HL-60 (cell line): ENCODE measurements around the gene PLSCR3.

Experiments
- CTCF ChIP-seq: IDR thresholded peaks from one replicate; pipeline ENCODE4 v1.5.1; 2011; ENCODE audit warnings: low read length, control low read depth, inconsistent platforms; ENCODE audit not compliant: insufficient read depth
- GABPA ChIP-seq: IDR thresholded peaks from 2 replicates; pipeline ENCODE4 v1.6.1; 2012; ENCODE audit warnings: low read depth
- POLR2AphosphoS5 ChIP-seq: IDR thresholded peaks from 2 replicates; pipeline ENCODE4 v1.6.1; 2012; ENCODE audit warnings: low read depth
- SPI1 ChIP-seq: IDR thresholded peaks from 2 replicates; pipeline ENCODE4 v1.6.1; 2012; ENCODE audit warnings: low read depth, mild to moderate bottlenecking, borderline replicate concordance

- TF ChIP-seq CTCF = no peak
- no peak for TF ChIP-seq GABPA
- no peak for TF ChIP-seq SPI1
- TF ChIP-seq POLR2AphosphoS5 = no peak
Measured at GRCh38 chr17:7421186-7421585, 26.9 kb upstream of the PLSCR3 start.
